Measurements from ENCODE around the gene SYNDIG1. TPM values are rescaled to one million over a fixed set of nuclear protein-coding genes. Genes with fewer than 3 reads are reported as not detected.

Gene SYNDIG1
- total RNA-seq, 1 donor from 2014 or later: 17.6 TPM

GRCh38 chr20:24657878-24658620, 188.6 kb downstream of the SYNDIG1 start:
- intact Hi-C loops (cut with DNase I): no loop called here
- no peak for DNase-seq (ENCODE audit: low spot score)

DNA sequence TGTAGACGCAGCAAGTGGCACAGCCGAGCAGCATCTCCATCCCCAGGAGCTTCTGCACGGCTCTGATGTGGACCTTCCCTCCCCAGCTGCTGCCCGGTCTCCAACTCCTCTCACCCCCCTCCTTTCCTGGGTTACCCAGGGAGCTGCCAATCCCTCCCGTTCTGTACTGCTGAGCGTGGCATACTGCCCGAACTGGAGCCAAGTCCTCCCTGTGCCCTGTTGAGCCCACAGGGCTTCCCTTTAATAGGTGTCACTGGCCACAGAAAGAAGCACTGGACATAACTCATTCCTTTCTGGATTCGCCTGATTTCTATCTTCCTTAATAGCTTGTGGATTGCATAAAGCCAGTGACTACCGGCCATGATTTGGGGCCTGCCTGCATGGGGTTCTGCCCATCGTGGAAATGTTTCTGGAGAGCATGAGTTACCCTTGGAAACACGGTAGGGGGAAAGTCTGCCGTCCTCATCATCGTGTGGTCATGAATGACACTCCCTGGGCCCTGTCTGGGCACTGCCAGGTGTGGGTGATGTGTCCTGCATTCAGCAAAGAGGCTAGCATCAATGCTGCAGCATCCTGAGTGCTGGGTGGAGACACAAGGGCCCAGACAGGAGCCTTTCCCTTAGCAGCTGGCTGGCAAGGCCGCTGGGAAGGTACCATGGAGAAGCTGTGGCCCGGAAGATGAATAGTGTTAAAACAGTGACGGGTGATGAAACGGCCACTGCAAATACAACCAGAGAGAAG, 189.7 kb downstream of the SYNDIG1 start:
- DNase-seq (ENCODE audit: low spot score): no peak
- intact Hi-C loops (cut with DNase I): no loop called here

DNA sequence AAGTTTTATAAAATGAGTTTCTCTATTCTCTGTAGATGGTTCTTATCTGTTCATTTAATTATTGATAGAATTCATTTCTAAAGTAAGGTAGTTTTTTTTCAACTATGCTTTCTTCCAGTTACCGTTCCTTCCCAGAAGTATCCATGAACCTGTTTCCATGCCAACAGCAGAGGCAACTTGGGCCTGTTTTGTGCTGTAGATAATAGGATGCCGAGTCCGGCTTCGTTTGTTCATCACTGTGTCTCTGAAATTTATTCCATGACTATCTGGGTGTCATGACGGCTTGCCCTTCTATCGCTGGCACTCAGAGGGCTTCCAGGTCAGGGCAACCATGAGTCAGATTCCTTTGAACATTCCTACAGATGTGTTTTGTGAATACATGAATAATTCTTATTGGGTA, 190.4 kb downstream of the SYNDIG1 start:
- intact Hi-C loops (cut with DNase I): no loop called here
- no peak for DNase-seq (ENCODE audit: low spot score)

GRCh38 chr20:24660651-24661050, 191.2 kb downstream of the SYNDIG1 start:
- intact Hi-C loops (cut with DNase I): no loop called here
- no peak for DNase-seq (ENCODE audit: low spot score)

DNA sequence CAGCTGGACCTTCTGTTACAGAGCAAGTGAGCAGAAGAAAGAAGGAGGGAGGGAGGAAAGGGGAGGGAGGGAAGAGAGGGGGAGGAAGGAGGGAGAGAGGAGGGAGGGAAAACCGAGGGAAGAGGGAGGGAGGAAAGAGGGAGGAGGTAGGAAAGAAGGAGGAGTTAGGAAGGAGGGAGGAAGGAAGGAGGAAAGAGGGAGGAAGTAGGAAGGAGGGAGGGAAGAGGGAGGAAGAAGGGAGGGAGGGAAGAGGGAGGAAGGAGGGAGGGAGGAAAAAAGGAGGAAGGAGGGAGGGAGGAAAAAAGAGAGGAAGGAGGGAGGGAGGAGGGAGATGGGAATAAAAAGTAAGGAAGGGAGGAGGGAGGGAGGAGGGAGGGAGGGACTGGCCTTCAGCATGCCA, 191.8 kb downstream of the SYNDIG1 start:
- no peak for DNase-seq (ENCODE audit: low spot score)
- intact Hi-C loops (cut with DNase I): no loop called here

DNA sequence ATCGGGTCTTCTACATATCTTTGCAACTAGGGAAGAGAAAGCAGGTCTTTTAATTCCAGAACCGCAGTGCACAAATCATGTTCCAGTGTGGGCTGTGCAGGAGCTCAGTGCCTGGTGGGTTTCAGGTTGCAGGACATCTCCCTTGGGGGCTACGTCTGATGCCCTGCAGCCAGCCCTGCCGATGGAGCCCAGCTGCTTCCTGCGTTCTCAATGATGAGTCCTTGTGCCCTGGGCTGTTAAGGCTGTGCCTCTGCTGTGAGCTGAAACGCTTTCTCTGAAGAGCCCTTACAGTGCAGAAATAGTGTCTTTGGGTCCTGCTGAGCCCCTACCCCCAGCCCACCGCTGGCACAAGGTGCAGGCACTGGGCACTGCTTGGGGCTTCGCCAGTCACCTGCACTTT, 192.9 kb downstream of the SYNDIG1 start:
- no peak for DNase-seq (ENCODE audit: low spot score)

GRCh38 chr20:24662752-24663365, 193.4 kb downstream of the SYNDIG1 start:
- intact Hi-C loops (cut with DNase I): no loop called here
- DNase-seq (ENCODE audit: low spot score): no peak

More for the DNA sequence above, 192.9 kb downstream of the SYNDIG1 start:
- intact Hi-C loops (cut with DNase I): no loop called here

- intact Hi-C loops (cut with DNase I): no loop called here
- DNase-seq (ENCODE audit: low spot score): peak; percentile 63
Measured at GRCh38 chr20:24663496-24663895, 194.1 kb downstream of the SYNDIG1 start.

DNA sequence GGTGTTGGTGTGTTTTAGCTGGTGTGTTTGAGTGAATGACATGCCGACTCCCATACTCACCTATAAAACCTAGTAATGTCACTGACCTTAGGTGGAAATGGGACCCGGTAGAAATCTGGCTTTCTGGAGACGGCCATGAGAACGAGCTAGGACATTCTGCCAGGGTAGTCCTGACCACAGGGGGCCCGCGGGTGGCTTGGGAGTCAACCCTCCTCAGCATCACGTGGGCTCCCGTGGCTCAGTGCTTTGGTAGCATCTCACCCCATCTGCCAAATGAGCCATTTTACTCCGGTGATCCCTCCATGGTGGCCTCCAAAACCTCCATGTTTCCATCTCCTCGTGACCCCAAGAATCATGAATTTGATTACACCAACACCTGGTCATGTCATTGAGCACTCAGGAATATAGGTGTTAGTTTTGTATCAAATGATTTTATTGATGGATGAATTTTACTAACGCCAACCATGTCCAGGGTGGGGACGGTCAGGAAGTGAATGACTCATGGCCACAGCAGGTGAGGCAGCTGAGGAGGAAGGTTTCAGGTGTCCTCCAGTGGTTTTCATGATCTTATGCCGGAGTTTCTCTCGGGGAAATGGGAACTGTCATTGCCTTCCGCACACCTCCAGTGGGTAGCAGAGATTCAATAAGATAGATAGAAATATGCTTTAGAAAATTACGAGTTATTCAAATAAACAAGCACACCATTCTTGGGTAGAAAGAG, 195.0 kb downstream of the SYNDIG1 start:
- intact Hi-C loops (cut with DNase I): no loop called here
- peak; percentile 44 for DNase-seq (ENCODE audit: low spot score)

- DNase-seq (ENCODE audit: low spot score): peak; percentile 58
- intact Hi-C loops (cut with DNase I): no loop called here
Measured at GRCh38 chr20:24665196-24665595, 195.8 kb downstream of the SYNDIG1 start.

GRCh38 chr20:24665741-24666191, 196.3 kb downstream of the SYNDIG1 start:
- intact Hi-C loops (cut with DNase I): no loop called here
- DNase-seq (ENCODE audit: low spot score): peak; percentile 61

GRCh38 chr20:24667689-24668383, 198.4 kb downstream of the SYNDIG1 start:
- intact Hi-C loops (cut with DNase I): no loop called here
- peak; percentile 4 for DNase-seq (ENCODE audit: low spot score)

DNA sequence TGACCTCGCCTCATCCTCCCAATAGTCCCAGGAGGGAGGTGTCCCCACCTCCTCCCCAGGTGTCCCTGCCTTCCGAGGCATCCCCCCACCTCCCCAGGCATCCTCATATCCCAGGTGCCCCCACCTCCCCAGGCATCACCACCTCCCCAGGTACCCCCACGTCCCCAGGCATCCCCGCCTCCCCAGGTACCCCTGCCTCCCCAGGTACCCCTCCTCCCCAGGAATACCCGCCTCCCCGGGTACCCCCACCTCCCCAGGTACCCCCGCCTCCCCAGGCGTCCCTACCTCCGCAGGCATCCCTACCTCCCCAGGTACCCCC, 198.9 kb downstream of the SYNDIG1 start:
- peak; percentile 3 for DNase-seq (ENCODE audit: low spot score)
- intact Hi-C loops (cut with DNase I): no loop called here

DNA sequence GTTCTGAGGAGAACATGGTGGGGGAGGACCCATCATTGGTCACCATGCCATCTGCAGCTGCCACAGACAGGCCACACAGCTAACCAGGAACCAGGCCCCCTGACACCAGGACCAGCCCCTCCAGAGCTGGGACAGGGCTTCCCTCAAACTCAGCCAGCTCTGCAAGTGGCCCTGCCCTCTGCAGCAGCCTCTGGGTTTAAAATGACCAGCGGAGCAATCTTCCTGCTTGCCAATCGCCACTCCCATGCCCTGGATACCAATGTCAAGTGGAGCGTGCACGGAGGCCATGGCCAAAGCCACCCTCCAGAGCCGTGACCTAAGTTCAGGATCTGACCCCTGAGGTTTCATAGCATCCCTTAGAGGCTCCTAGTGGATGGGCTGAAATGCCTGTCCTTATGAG, 199.4 kb downstream of the SYNDIG1 start:
- intact Hi-C loops (cut with DNase I): no loop called here
- DNase-seq (ENCODE audit: low spot score): peak; percentile 50

GRCh38 chr20:24669701-24670100, 200.3 kb downstream of the SYNDIG1 start:
- intact Hi-C loops (cut with DNase I): no loop called here
- DNase-seq (ENCODE audit: low spot score): peak; percentile 43

DNA sequence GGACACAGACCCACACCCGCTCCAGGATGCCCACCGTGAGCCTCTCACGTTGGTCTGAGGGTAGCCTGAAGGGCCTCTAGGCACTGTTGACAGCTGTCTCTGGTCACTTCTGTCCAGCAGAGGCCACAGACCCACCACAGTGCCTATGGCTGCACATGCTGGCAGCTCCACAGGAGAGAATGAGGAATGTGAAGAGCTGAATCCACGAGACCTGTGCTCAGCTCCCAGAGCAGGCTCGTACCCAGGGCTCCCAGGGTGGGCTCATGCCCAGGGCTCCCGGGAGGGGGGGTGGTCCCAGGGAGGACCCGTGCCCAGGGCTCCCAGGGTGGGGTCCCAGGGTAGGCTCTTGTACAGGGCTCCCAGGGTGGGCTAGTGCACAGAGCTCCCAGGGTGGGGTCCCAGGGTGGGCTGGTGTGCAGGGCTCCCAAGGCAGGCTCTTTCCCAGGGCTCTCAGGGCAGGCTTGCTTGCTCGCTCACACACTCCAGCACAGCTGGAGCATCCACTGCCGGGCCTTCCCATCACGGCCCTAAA, 201.0 kb downstream of the SYNDIG1 start:
- intact Hi-C loops (cut with DNase I): no loop called here
- peak; percentile 54 for DNase-seq (ENCODE audit: low spot score)

GRCh38 chr20:24670981-24671380, 201.6 kb downstream of the SYNDIG1 start:
- peak; percentile 61 for DNase-seq (ENCODE audit: low spot score)
- intact Hi-C loops (cut with DNase I): no loop called here

- intact Hi-C loops (cut with DNase I): no loop called here
- DNase-seq (ENCODE audit: low spot score): peak; percentile 43
Measured at GRCh38 chr20:24672181-24672880, 202.9 kb downstream of the SYNDIG1 start.
